HG02943 (cell line): ENCODE measurements around the gene PHKG2.

Experiments used
- ATAC-seq: cut with Tn5 transposase; IDR thresholded peaks from one replicate; pipeline ENCODE4 v1.9.1; 2021; ENCODE audit warnings: mild to moderate bottlenecking, low read depth, moderate library complexity; ENCODE audit not compliant: unreplicated experiment

PHKG2 gene

GRCh38 chr16:30725418-30725792, 22.8 kb upstream of the PHKG2 start:
- no peak for ATAC-seq

GRCh38 chr16:30728321-30728720, 19.9 kb upstream of the PHKG2 start:
- no peak for ATAC-seq

GRCh38 chr16:30728899-30729672, 19.1 kb upstream of the PHKG2 start:
- ATAC-seq: no peak

GRCh38 chr16:30731411-30731810, 16.8 kb upstream of the PHKG2 start:
- no peak for ATAC-seq

DNA sequence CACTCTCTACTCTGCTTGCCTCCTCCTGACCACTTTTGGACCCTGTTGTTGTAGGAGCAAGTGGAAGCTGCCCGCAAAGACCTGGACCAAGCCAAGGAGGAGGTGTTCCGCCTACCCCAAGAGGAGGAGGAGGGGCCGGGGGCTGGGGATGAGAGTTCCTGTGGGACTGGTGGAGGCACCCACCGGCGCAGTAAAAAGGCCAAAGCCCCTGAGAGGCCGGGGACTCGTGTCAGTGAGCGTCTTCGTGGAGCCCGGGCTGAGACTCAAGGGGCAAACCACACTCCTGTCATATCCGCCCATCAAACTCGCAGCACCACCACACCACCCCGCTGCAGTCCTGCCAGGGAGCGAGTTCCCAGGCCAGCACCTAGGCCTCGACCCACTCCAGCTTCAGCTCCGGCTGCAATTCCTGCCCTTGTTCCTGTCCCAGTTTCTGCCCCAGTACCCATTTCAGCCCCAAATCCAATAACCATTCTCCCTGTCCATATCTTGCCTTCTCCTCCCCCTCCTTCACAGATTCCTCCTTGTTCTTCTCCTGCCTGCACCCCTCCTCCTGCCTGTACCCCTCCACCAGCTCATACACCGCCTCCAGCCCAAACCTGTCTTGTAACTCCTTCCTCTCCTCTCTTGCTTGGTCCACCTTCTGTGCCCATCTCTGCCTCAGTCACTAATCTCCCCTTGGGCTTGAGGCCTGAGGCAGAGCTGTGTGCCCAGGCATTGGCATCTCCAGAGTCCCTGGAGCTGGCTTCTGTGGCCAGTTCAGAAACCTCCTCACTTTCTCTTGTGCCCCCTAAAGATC, 11.0 kb upstream of the PHKG2 start:
- no peak for ATAC-seq

- ATAC-seq: no peak
These were observed 10.2 kb upstream of the PHKG2 start for GRCh38 chr16:30737794-30738648.

DNA sequence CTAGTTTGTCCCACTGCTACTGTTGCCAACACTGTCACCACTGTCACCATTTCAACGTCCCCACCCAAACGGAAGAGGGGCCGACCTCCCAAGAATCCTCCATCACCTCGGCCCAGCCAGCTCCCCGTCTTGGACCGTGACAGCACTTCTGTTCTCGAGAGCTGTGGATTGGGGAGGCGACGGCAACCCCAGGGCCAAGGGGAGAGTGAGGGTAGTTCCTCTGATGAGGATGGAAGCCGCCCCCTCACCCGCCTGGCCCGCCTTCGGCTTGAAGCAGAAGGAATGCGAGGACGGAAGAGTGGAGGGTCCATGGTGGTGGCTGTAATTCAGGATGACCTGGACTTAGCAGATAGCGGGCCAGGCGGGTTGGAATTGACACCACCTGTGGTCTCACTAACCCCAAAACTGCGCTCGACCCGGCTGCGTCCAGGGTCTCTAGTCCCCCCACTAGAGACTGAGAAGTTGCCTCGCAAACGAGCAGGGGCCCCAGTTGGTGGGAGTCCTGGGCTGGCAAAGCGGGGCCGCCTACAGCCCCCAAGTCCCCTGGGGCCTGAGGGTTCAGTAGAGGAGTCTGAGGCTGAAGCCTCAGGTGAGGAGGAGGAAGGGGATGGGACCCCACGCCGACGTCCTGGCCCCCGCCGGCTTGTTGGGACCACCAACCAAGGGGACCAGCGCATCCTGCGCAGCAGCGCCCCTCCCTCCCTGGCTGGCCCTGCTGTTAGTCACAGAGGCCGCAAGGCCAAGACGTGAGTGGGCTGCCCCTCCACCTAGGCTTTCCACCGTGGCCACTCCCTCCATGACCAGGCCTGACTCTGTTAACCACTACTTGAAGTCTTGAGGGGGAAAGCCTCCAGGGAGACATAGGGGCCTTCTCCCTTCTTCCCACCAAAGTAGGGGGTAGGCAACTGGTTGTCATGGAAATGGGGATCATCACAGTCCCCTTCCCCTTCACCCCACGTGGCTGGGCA, 9.0 kb upstream of the PHKG2 start:
- ATAC-seq: no peak

GRCh38 chr16:30740364-30741251, 7.6 kb upstream of the PHKG2 start:
- ATAC-seq: no peak

- no peak for ATAC-seq
These were observed 6.7 kb upstream of the PHKG2 start for GRCh38 chr16:30741461-30741914.

DNA sequence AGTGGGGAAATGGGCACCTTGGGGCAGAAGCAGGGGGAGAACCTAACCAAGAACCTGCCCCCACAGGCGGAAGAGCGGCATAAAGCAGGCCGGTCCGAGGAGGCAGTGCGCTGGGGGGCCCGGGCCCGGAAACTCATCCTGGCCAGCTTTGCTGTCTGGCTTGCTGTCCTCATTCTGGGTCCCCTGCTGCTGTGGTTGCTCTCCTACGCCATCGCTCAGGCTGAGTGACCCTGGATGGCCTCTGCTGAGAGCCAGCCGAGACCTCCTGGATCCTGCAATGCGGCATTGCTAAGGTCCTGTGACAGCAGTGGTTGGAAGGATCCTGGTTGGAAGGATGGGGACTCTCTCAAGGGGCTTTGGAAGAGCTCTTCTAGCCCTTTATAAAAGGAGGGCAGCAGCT, 4.5 kb upstream of the PHKG2 start:
- ATAC-seq: no peak

DNA sequence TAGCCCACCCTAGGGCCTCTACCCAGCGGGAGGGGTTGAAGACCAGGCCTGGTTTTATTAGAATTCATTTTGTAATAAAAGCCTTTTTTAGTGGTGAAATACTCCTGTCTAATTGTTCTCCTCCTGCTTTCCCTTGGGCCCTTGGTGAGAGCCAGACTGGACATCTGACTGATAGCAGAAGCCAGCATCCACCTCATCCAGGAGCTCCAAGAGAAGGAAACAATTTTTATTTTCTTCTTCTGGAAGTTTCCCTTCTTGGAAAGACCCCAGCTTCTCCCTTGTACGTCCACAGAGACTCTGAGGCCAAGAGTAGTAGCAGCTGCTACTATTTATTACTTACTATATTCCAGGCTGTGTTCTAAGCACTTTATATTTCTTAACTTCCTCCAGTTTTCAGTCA, 4.0 kb upstream of the PHKG2 start:
- no peak for ATAC-seq

- ATAC-seq: no peak
These were observed 3.1 kb upstream of the PHKG2 start for GRCh38 chr16:30745082-30745481.

DNA sequence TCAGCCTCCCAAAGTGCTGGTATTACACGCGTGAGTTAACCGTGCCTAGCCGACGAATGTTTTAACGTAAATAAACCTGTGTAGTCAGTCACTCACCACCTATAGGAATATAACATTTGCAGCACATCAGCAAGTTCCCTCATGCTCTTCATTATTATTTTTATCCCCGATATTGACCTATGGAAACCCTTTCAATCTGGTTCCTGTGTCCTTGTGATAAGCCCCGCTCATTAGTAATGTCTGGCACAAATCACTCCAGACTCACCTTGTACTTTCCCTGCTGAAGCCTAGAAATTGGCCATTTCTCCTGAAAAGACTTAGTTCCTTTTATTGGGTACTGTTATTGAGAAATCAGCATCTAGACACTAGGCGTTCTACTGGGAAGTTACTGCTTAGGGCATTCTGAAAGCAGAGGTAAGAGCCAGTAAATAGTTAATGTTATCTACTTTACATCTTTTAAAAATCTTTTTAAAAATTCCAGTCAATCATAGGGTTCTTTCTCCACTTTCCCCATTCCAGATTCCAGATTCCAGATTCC, 1.5 kb upstream of the PHKG2 start:
- ATAC-seq: no peak

- ATAC-seq: no peak
These were observed 894 bp upstream of the PHKG2 start for GRCh38 chr16:30747331-30747730.

DNA sequence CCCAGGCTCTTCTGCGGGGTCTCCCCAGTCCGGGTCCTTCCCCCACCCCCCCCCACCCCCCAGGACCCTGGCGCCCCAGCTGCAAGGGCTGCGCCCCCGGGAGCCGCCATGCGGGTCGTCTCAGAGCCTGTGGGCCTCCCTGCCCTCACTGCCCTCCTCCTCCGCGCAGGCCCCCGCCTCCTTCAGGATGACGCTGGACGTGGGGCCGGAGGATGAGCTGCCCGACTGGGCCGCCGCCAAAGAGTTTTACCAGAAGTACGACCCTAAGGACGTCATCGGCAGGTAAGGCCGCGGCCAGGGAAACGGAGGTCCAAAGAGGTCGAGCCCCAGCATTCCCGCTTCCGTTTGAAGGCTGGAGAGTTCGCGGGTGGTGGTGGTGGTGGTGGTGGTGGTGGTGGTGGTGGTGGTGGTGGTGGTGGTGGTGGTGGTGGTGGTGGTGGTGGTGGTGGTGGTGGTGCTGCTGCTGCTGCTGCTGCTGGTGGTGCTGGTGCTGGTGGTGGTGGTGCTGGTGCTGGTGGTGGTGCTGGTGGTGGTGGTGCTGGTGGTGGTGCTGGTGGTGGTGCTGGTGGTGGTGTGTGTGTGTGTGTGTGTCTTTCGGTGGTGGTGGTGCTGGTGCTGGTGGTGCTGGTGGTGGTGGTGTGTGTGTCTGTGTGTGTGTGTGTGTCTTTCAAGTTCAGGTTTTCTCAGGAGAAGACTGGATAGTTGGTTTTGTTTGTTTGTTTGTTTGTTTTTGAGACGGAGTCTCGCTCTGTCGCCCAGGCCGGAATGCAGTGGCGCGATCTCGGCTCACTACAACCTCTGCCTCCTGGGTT, 615 bp downstream of the PHKG2 start:
- no peak for ATAC-seq

- no peak for ATAC-seq
These were observed 2.0 kb downstream of the PHKG2 start for GRCh38 chr16:30750201-30750600.

DNA sequence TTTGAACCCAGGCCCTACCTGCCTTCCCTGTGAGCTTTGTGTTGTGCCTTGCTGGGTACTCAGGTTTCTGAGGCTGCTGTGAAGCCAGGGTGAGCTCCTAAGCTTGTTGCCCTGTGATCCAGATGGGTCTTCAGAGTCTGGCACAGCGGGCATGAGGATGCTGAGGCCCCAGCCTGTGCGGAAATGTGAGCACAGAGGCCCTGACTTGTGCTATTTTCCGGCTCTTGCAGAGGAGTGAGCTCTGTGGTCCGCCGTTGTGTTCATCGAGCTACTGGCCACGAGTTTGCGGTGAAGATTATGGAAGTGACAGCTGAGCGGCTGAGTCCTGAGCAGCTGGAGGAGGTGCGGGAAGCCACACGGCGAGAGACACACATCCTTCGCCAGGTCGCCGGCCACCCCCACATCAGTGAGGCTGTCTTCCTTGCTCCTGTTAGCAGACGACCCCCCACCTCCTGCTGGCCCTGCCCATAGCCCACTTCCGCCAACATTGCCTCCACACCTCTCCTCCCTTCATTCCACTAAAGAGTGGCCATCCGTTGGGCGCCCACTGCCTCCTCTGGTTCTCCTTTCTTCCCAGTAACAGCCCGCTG, 2.7 kb downstream of the PHKG2 start:
- ATAC-seq: no peak
